Measurements from ENCODE around the gene RTL10.

Gene RTL10

GRCh38 chr22:19868773-19869471 lies 14.2 kb upstream of the RTL10 start:
- in situ Hi-C loops (cut with HindIII; ENCODE audit: low pct_ligation_motif_present, low sequenced_read_pairs), result no loop called here
- H3K27ac ChIP-seq, result no peak overlapping the region
- H3K36me3 ChIP-seq (replicated peaks), result no peaks in the 10 kb centered on the region
- no peak for TF ChIP-seq CTCF (IDR thresholded peaks at IDR 0.05; ENCODE audit: low read depth, low read length, missing control alignments)
- no peak overlapping the region for H3K4me3 ChIP-seq (ENCODE audit: low read depth, low read length)
- H3K27me3 ChIP-seq (replicated peaks), result no peaks in the 10 kb centered on the region
- no peak for DNase-seq

- H3K27me3 ChIP-seq (replicated peaks), result no peaks in the 10 kb centered on the region
- no peak for TF ChIP-seq CTCF (IDR thresholded peaks at IDR 0.05; ENCODE audit: low read depth, low read length, missing control alignments)
- DNase-seq, result no peak
- H3K4me3 ChIP-seq (ENCODE audit: low read depth, low read length), result no peak overlapping the region
- in situ Hi-C loops (cut with HindIII; ENCODE audit: low pct_ligation_motif_present, low sequenced_read_pairs), result no loop called here
- H3K27ac ChIP-seq, result no peak overlapping the region
- no peaks in the 10 kb centered on the region for H3K36me3 ChIP-seq (replicated peaks)
These were observed 13.7 kb upstream of the RTL10 start for GRCh38 chr22:19868333-19868732.

- H3K36me3 ChIP-seq (replicated peaks), result no peaks in the 10 kb centered on the region
- no peak for DNase-seq
- H3K27ac ChIP-seq, result no peak overlapping the region
- no peaks in the 10 kb centered on the region for H3K27me3 ChIP-seq (replicated peaks)
- in situ Hi-C loops (cut with HindIII; ENCODE audit: low pct_ligation_motif_present, low sequenced_read_pairs), result no loop called here
- TF ChIP-seq CTCF (IDR thresholded peaks at IDR 0.05; ENCODE audit: low read depth, low read length, missing control alignments), result no peak
- no peak overlapping the region for H3K4me3 ChIP-seq (ENCODE audit: low read depth, low read length)
These were observed 12.9 kb upstream of the RTL10 start for GRCh38 chr22:19867617-19868016.

GRCh38 chr22:19866665-19867009 lies 12.0 kb upstream of the RTL10 start:
- Histone ChIP-seq H3K36me3 (replicated peaks) (no peaks in the 10 kb centered on the region), H3K27ac (no peak overlapping the region), H3K27me3 (replicated peaks) (no peaks in the 10 kb centered on the region), H3K4me3 (ENCODE audit: low read depth, low read length) (no peak overlapping the region)
- DNase-seq, result no peak
- in situ Hi-C loops (cut with HindIII; ENCODE audit: low pct_ligation_motif_present, low sequenced_read_pairs), result no loop called here
- no peak for TF ChIP-seq CTCF (IDR thresholded peaks at IDR 0.05; ENCODE audit: low read depth, low read length, missing control alignments)

DNA sequence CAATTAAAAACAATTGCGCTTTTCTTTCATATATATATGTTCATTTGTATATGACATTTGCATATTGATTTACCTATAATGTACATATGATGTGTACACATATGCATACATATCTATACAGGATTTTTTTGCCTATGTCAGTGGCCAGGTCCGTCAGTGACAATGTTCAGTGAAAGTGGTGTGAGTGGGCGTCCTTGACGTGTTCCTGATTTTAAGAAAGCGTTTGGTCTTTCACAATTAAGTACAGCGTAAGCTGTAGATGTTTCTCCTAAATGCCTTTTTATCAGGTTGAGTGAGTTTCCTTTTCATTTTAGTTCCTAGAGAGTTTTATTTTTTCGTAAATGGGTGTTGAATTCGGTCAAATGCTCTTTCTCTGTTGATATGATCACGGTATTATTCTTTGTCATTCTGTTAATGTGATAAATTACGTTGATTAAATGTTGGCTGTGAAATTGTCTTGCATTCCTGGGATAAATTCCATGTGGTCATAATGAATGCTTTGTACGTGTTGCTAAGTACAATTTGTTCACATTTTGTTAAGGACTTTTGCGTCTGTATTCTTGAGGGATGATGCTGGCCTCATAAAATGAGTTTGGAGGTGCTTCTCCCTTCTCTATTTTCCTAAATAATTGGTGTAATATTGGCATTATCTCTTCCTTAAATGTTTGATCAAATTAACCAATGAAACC lies 10.6 kb upstream of the RTL10 start:
- in situ Hi-C loops (cut with HindIII; ENCODE audit: low pct_ligation_motif_present, low sequenced_read_pairs), result no loop called here
- Histone ChIP-seq H3K36me3 (replicated peaks) (no peaks in the 10 kb centered on the region), H3K27me3 (replicated peaks) (no peaks in the 10 kb centered on the region), H3K27ac (no peak overlapping the region), H3K4me3 (ENCODE audit: low read depth, low read length) (no peak overlapping the region)
- DNase-seq, result no peak
- no peak for TF ChIP-seq CTCF (IDR thresholded peaks at IDR 0.05; ENCODE audit: low read depth, low read length, missing control alignments)

Data from brain microvascular endothelial cell (primary cell).